OCI-LY7 (cell line): ENCODE data around the gene PXN. TPM values are rescaled to one million over a fixed set of nuclear protein-coding genes. Genes with fewer than 3 reads are reported as not detected.

ENCODE experiments used
- BruUV-seq: library from RNA; stranded (reverse); fragments of 400-500 nt; replicated peaks from 2 replicates; lab custom pipeline; 2021; lab: Mats Ljungman, UMichigan
- CTCF ChIA-PET: fragments of 300-600 bp; sonication (Branson Sonifier 250); formaldehyde crosslinking; loops from one replicate; lab custom pipeline; 2022; ENCODE audit warnings: antibody characterized with exemption; ENCODE audit not compliant: unreplicated experiment; lab: Charles Lee
- POLR2A ChIA-PET: fragments of 300-600 bp; sonication (Branson Sonifier 250); formaldehyde crosslinking; loops from one replicate; lab custom pipeline; 2022; ENCODE audit warnings: antibody characterized with exemption; lab: Charles Lee
- DNase-seq: peaks from one replicate; pipeline ENCODE4 v3.0.0-alpha.2; 2015; ENCODE audit warnings: low spot score
- H2AFZ ChIP-seq: fragments of 200-600 bp; sonication (generic), shearing (Covaris generic); 2 replicates; pipeline ENCODE4 v1.6.1; 2014; ENCODE audit warnings: mild to moderate bottlenecking, antibody characterized with exemption, low read length, moderate library complexity
- H3K27ac ChIP-seq: fragments of 200-600 bp; sonication (generic); 2 replicates; pipeline ENCODE4 v1.5.1; 2014; ENCODE audit warnings: mixed run types, low read depth, mild to moderate bottlenecking, moderate library complexity, low read length, inconsistent platforms; ENCODE audit not compliant: poor library complexity, severe bottlenecking
- H3K36me3 ChIP-seq: fragments of 200-600 bp; sonication (generic); 2 replicates; pipeline ENCODE4 v1.6.1; 2014; ENCODE audit warnings: mild to moderate bottlenecking, antibody characterized with exemption, low read length, moderate library complexity, mixed read lengths; ENCODE audit not compliant: insufficient read depth
- H3K4me1 ChIP-seq: fragments of 200-600 bp; sonication (generic); 2 replicates; pipeline ENCODE4 v1.5.1; 2014; ENCODE audit warnings: mild to moderate bottlenecking, low read length; ENCODE audit not compliant: insufficient read depth, poor library complexity, severe bottlenecking
- H3K4me2 ChIP-seq: fragments of 200-600 bp; sonication (generic); 2 replicates; pipeline ENCODE4 v1.6.1; 2014; ENCODE audit warnings: mild to moderate bottlenecking, low read length
- H3K4me3 ChIP-seq: fragments of 200-600 bp; sonication (generic); 2 replicates; pipeline ENCODE4 v1.5.1; 2014; ENCODE audit warnings: mild to moderate bottlenecking, low read depth, low read length; ENCODE audit not compliant: poor library complexity, severe bottlenecking
- H3K79me2 ChIP-seq: fragments of 200-600 bp; sonication (generic); 2 replicates; pipeline ENCODE4 v1.6.1; 2016; ENCODE audit warnings: low read depth, mild to moderate bottlenecking, low read length, moderate library complexity, mixed read lengths; ENCODE audit not compliant: insufficient read depth
- H3K9me2 ChIP-seq: fragments of 200-600 bp; sonication (generic); 2 replicates; pipeline ENCODE4 v1.6.1; 2016; ENCODE audit warnings: mild to moderate bottlenecking, low read length, mixed read lengths; ENCODE audit not compliant: insufficient read depth
- H3K9me3 ChIP-seq: fragments of 200-600 bp; sonication (generic); 2 replicates; pipeline ENCODE4 v1.6.1; 2014; ENCODE audit warnings: mild to moderate bottlenecking, mixed run types, low read length, mixed read lengths
- H4K20me1 ChIP-seq: fragments of 200-600 bp; sonication (generic); 2 replicates; pipeline ENCODE4 v1.6.1; 2014; ENCODE audit warnings: mild to moderate bottlenecking, antibody characterized with exemption, low read length, moderate library complexity, mixed read lengths; ENCODE audit not compliant: insufficient read depth
- EZH2phosphoT487 ChIP-seq: fragments of 200-600 bp; sonication (generic); IDR thresholded peaks from 2 replicates; pipeline ENCODE4 v1.6.1; 2018; ENCODE audit warnings: low read depth, borderline replicate concordance, mild to moderate bottlenecking, mixed run types, antibody characterized with exemption, low read length, moderate library complexity, mixed read lengths
- intact Hi-C: fragments of 100-400 bp; cut with micrococcal nuclease; formaldehyde crosslinking; loops from one replicate; pipeline ENCODE4 v1.10.0; 2022; ENCODE audit not compliant: unreplicated experiment
- small RNA-seq: library from RNA; depleted of rRNA; stranded (forward); fragments of <200 nt; gene quantifications from one replicate; pipeline ENCODE3, GENCODE V24; 2014
- total RNA-seq, 2 experiments: library from RNA; depleted of rRNA in 1 of 2; stranded (reverse); fragments of >200 nt in 1 of 2; shearing (Covaris generic) in 1 of 2; gene quantifications; 2 replicates each; pipeline ENCODE4 v1.2.3, GENCODE V29; 2014 to 2022
- TF ChIP-seq, protein P1 (sequence below): fragments of 200-600 bp; sonication (generic); conservative IDR thresholded peaks from 2 replicates; pipeline ENCODE4 v1.5.1; 2014; ENCODE audit warnings: mild to moderate bottlenecking, antibody characterized with exemption, low read length, moderate library complexity, mixed read lengths

Gene PXN
- total RNA-seq, 2 experiments from 2014 or later = 8.6 to 22.9 TPM

DNA sequence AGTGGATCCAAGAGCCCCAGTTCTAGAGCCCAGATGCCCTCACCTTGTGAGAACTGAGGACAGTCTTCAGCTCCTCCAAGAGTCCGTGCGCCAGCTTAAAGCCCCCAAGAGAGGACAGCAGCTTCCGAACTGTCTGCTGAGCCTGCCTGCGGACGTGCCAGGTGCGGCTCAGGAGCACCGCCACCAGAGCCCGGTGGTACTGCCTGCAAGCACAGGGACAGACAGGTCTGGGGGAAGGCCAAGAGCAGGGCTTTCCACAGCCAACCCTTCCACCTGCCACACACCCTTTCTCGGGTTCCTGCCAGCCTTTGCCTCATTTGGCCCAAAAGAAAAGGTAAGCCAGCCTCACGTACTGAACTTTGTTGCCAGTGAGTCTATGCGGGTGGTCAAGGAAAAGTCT lies 101.2 kb downstream of the PXN start:
- ChIA-PET POLR2A (interaction anchor here (1.0 to 6.2 kb wide), 5 partner anchors 26 to 127 kb away, joined by 3 to 91 read pairs (median 4); partner anchors contain the start of gene RPLP0), CTCF (no interaction called here)
- Histone ChIP-seq H3K36me3 (peaks cover 94% of the 10 kb centered on the region), H3K4me3 (no peak overlapping the region), H3K4me1 (peaks cover 43% of the 10 kb centered on the region), H2AFZ (no peak overlapping the region), H3K9me2 (no peaks in the 10 kb centered on the region), H3K4me2 (no peak overlapping the region), H4K20me1 (no peaks in the 10 kb centered on the region), H3K27ac (peak overlapping the region; percentile 60), H3K79me2 (peaks cover 7% of the 10 kb centered on the region; the same call in 1 of the 2 replicates), H3K9me3 (0 out of 2 replicates have a peak, but pooled peaks cover 6% of the 10 kb centered on the region)
- BruUV-seq = no TSS peak
- TF ChIP-seq, protein P1, sequence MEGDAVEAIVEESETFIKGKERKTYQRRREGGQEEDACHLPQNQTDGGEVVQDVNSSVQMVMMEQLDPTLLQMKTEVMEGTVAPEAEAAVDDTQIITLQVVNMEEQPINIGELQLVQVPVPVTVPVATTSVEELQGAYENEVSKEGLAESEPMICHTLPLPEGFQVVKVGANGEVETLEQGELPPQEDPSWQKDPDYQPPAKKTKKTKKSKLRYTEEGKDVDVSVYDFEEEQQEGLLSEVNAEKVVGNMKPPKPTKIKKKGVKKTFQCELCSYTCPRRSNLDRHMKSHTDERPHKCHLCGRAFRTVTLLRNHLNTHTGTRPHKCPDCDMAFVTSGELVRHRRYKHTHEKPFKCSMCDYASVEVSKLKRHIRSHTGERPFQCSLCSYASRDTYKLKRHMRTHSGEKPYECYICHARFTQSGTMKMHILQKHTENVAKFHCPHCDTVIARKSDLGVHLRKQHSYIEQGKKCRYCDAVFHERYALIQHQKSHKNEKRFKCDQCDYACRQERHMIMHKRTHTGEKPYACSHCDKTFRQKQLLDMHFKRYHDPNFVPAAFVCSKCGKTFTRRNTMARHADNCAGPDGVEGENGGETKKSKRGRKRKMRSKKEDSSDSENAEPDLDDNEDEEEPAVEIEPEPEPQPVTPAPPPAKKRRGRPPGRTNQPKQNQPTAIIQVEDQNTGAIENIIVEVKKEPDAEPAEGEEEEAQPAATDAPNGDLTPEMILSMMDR = no peak
- TF ChIP-seq EZH2phosphoT487 = no peak
- no peak for DNase-seq
- intact Hi-C loops = no loop called here

- Histone ChIP-seq H3K79me2 (peaks cover 7% of the 10 kb centered on the region; the same call in 1 of the 2 replicates), H3K4me2 (no peak overlapping the region), H3K9me2 (no peaks in the 10 kb centered on the region), H4K20me1 (no peaks in the 10 kb centered on the region), H3K4me3 (no peak overlapping the region), H2AFZ (no peak overlapping the region), H3K36me3 (peaks cover 94% of the 10 kb centered on the region), H3K9me3 (0 out of 2 replicates have a peak, but pooled peaks cover 6% of the 10 kb centered on the region), H3K4me1 (peaks cover 33% of the 10 kb centered on the region), H3K27ac (no peak overlapping the region)
- intact Hi-C loops = no loop called here
- no TSS peak for BruUV-seq
- no peak for DNase-seq
- ChIA-PET CTCF (no interaction called here), POLR2A (no interaction called here)
- TF ChIP-seq, protein P1 = no peak
- no peak for TF ChIP-seq EZH2phosphoT487
Observed at GRCh38 chr12:120162763-120163162, 102.8 kb downstream of the PXN start.

DNA sequence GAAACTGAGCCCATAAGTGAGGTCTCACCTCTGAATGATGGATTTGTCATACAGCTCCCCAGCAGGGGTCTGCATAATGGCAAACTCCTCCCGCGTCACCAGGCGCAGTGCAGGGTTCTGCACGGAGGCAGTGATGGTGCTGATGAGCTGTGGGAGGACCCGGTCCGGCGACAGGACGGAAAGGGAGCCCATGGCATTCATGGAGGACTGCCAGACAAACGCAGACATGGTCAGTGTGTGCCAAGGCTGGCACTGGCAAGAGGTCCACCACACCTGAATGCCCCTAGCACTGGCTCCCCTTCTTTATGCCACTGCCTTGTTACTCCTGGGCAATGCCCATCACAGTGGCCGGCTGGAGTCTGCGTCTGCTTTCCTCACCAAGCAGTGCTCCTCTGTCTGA lies 103.7 kb downstream of the PXN start:
- Histone ChIP-seq H3K4me1 (peaks cover 23% of the 10 kb centered on the region), H2AFZ (no peak overlapping the region), H3K79me2 (peaks cover 7% of the 10 kb centered on the region; the same call in 1 of the 2 replicates), H3K9me2 (no peaks in the 10 kb centered on the region), H3K4me2 (no peak overlapping the region), H4K20me1 (no peaks in the 10 kb centered on the region), H3K4me3 (no peak overlapping the region), H3K27ac (no peak overlapping the region), H3K9me3 (0 out of 2 replicates have a peak, but pooled peaks cover 2% of the 10 kb centered on the region), H3K36me3 (peaks cover 94% of the 10 kb centered on the region)
- ChIA-PET POLR2A (interaction anchor here (1.2 kb wide), 1 partner anchor 39 kb away, joined by 3 read pairs; the partner anchor contains the start of gene RPLP0), CTCF (no interaction called here)
- TF ChIP-seq EZH2phosphoT487 = no peak
- TF ChIP-seq, protein P1 = no peak
- BruUV-seq = no TSS peak
- intact Hi-C loops = no loop called here
- DNase-seq = no peak

Small RNAs within 50 kb of the gene (small RNA-seq; reads per million reads assigned to genes)
- gene RNU4-1 (1,392 reads per million, percentile 100 among the genes with 10 or more reads in this experiment), gene RNU4-2 (932 reads per million, percentile 100 among the genes with 10 or more reads in this experiment), gene RNU6-1088P (not detected)

Other genes starting within 250 kb of the PXN start
- gene RAB35, start 149.0 kb downstream of the PXN start, total RNA-seq (2014; rRNA removed; shearing (Covaris generic)) = 30.9 and 42.2 TPM in 2 replicates
- 71.1 and 85.9 TPM in 2 replicates for gene RAB35, start 149.0 kb downstream of the PXN start, total RNA-seq (2022)
- gene GCN1, start 71.0 kb downstream of the PXN start, total RNA-seq (2014; rRNA removed; shearing (Covaris generic)) = 217 and 224 TPM in 2 replicates
- 290 and 343 TPM in 2 replicates for gene GCN1, start 71.0 kb downstream of the PXN start, total RNA-seq (2022)
- 5,868 and 6,057 TPM in 2 replicates for gene RPLP0, start 64.6 kb downstream of the PXN start, total RNA-seq (2014; rRNA removed; shearing (Covaris generic))
- gene RPLP0, start 64.6 kb downstream of the PXN start, total RNA-seq (2022) = 2,996 and 3,206 TPM in 2 replicates
- gene RNU4-2, start 26.2 kb upstream of the PXN start, total RNA-seq (2014; rRNA removed; shearing (Covaris generic)) = under 0.01 TPM in 1 of 2 replicates, not detected in the other
- gene RNU4-2, start 26.2 kb upstream of the PXN start, total RNA-seq (2022) = 1,646 and 3,315 TPM in 2 replicates
- gene RNU4-1, start 27.5 kb upstream of the PXN start, total RNA-seq (2014; rRNA removed; shearing (Covaris generic)) = under 0.01 TPM in 1 of 2 replicates, not detected in the other
- 1,670 and 3,289 TPM in 2 replicates for gene RNU4-1, start 27.5 kb upstream of the PXN start, total RNA-seq (2022)
- gene SIRT4, start 36.6 kb upstream of the PXN start, total RNA-seq (2014; rRNA removed; shearing (Covaris generic)) = 0.54 and 2.1 TPM in 2 replicates
- 1.4 and 2.2 TPM in 2 replicates for gene SIRT4, start 36.6 kb upstream of the PXN start, total RNA-seq (2022)
- gene PLA2G1B, start 62.0 kb upstream of the PXN start, total RNA-seq (2014; rRNA removed; shearing (Covaris generic)) = not detected in 2 replicates
- not detected in 2 replicates for gene PLA2G1B, start 62.0 kb upstream of the PXN start, total RNA-seq (2022)
- gene MSI1, start 103.4 kb upstream of the PXN start, total RNA-seq (2014; rRNA removed; shearing (Covaris generic)) = not detected in 2 replicates
- not detected in 2 replicates for gene MSI1, start 103.4 kb upstream of the PXN start, total RNA-seq (2022)
- gene COX6A1, start 172.4 kb upstream of the PXN start, total RNA-seq (2014; rRNA removed; shearing (Covaris generic)) = 543 and 591 TPM in 2 replicates
- 449 and 453 TPM in 2 replicates for gene COX6A1, start 172.4 kb upstream of the PXN start, total RNA-seq (2022)
- 23.9 and 28.3 TPM in 2 replicates for gene TRIAP1, start 180.7 kb upstream of the PXN start, total RNA-seq (2014; rRNA removed; shearing (Covaris generic))
- gene TRIAP1, start 180.7 kb upstream of the PXN start, total RNA-seq (2022) = 25.9 and 26.4 TPM in 2 replicates
- 36.1 and 37.6 TPM in 2 replicates for gene GATC, start 180.7 kb upstream of the PXN start, total RNA-seq (2014; rRNA removed; shearing (Covaris generic))
- gene GATC, start 180.7 kb upstream of the PXN start, total RNA-seq (2022) = 34.6 and 35.8 TPM in 2 replicates
- 181 and 203 TPM in 2 replicates for gene SRSF9, start 204.0 kb upstream of the PXN start, total RNA-seq (2014; rRNA removed; shearing (Covaris generic))
- 281 and 295 TPM in 2 replicates for gene SRSF9, start 204.0 kb upstream of the PXN start, total RNA-seq (2022)
- gene DYNLL1, start 230.4 kb upstream of the PXN start, total RNA-seq (2014; rRNA removed; shearing (Covaris generic)) = 354 and 400 TPM in 2 replicates
- 296 and 321 TPM in 2 replicates for gene DYNLL1, start 230.4 kb upstream of the PXN start, total RNA-seq (2022)